WERI-Rb-1 (cell line): ENCODE data around the gene CIITA.
"Not testable (repeated sequence)": the region's sequence is repeated elsewhere in the genome, so short reads cannot be mapped to it uniquely, and the experiment has no call there.

Experiments used
- DNase-seq: peaks from one replicate; pipeline ENCODE4 v3.0.0-alpha.2; 2020
- H3K27ac ChIP-seq: fragments of 250-450 bp; sonication (Bioruptor Pico); 2 replicates; pipeline ENCODE4 v1.5.1; 2020; ENCODE audit warnings: mild to moderate bottlenecking, moderate library complexity
- H3K27me3 ChIP-seq: fragments of 250-450 bp; sonication (Bioruptor Pico); 2 replicates; pipeline ENCODE4 v1.5.1; 2021; ENCODE audit warnings: mild to moderate bottlenecking, low read depth, moderate library complexity; ENCODE audit not compliant: insufficient read depth, severe bottlenecking
- H3K36me3 ChIP-seq: fragments of 250-450 bp; sonication (Bioruptor Pico); 2 replicates; pipeline ENCODE4 v1.5.1; 2020; ENCODE audit warnings: mild to moderate bottlenecking, moderate library complexity
- H3K4me3 ChIP-seq: 2 replicates; pipeline ENCODE4 v1.5.1; 2011; ENCODE audit warnings: low read depth, mild to moderate bottlenecking, control low read depth, low read length
- H3K9me3 ChIP-seq: fragments of 250-450 bp; sonication (Bioruptor Pico); 2 replicates; pipeline ENCODE4 v1.5.1; 2021; ENCODE audit warnings: mild to moderate bottlenecking, moderate library complexity; ENCODE audit not compliant: severe bottlenecking
- TF ChIP-seq, protein P1 (sequence below): IDR thresholded peaks from 2 replicates; pipeline ENCODE4 v1.5.1; 2011; ENCODE audit warnings: low read depth, mild to moderate bottlenecking, control low read depth, inconsistent platforms, low read length

Gene CIITA

DNA sequence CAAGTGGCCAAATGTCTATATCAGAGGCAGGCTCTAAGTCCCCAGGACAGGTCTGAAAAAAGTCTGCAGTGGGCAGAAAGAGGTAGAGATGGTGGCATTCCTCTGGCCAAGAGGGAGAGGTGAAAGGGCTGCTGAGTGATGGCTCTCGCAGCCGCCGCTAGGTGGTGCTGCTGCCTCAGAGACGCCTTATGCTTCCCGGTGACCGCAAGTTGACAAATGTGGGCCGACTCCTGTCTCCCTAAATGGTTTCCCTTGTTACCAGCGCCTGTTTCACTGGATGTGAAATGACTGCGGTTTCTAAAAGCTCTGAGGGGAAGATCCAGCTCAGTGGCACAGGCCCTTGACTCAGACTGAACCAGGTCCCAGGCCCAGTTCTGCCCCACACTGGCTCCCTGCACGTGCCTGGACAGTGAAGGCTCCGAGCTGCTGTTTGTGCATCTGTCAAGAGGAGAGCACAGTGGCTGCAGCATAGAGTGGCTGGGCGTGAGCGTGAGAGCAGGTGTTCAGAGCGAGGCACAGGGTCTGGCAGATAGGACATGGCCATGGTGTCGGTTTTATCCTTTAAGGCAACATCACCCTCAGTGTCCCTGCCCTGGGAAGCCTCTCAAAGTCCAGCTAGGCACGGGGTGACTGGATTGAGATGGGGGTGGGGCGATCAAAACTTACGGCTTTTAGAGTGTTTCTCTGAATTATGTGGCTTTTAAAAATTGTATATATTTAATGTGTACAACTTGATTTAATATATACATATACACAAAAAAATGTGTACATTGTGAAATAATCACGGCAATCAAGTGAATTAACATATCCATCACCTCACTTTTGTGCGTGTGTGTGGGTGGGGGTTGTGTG lies 87.3 kb downstream of the CIITA start:
- no peak overlapping the region for H3K4me3 ChIP-seq
- no peaks in the 10 kb centered on the region for H3K9me3 ChIP-seq
- TF ChIP-seq, protein P1, sequence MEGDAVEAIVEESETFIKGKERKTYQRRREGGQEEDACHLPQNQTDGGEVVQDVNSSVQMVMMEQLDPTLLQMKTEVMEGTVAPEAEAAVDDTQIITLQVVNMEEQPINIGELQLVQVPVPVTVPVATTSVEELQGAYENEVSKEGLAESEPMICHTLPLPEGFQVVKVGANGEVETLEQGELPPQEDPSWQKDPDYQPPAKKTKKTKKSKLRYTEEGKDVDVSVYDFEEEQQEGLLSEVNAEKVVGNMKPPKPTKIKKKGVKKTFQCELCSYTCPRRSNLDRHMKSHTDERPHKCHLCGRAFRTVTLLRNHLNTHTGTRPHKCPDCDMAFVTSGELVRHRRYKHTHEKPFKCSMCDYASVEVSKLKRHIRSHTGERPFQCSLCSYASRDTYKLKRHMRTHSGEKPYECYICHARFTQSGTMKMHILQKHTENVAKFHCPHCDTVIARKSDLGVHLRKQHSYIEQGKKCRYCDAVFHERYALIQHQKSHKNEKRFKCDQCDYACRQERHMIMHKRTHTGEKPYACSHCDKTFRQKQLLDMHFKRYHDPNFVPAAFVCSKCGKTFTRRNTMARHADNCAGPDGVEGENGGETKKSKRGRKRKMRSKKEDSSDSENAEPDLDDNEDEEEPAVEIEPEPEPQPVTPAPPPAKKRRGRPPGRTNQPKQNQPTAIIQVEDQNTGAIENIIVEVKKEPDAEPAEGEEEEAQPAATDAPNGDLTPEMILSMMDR = peak; percentile 98
- DNase-seq = peak; percentile 73
- H3K27ac ChIP-seq = no peak overlapping the region
- no peaks in the 10 kb centered on the region for H3K27me3 ChIP-seq
- peaks cover 19% of the 10 kb centered on the region for H3K36me3 ChIP-seq

DNA sequence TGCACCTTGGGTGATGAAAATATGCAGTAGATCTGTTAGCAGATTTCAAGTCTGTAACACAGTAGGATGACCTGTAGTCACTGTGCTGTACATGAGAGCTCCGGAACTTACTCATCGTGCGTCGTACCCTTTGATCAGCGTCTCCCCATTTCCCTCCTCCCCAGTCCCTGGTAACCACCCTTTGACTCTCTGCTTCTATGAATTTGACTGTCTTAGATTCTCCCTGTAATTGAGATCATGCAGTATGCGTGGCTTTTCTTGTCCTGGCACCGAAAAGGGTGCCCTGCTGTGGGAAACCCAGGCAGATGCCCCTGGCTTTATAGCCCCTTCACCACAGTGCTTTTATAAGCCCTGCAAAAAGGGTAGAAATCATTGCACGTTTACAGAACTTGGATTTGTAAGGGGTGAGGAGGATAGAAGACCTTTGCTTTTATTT lies 87.9 kb downstream of the CIITA start:
- no peak for DNase-seq
- H3K9me3 ChIP-seq = no peaks in the 10 kb centered on the region
- H3K27me3 ChIP-seq = no peaks in the 10 kb centered on the region
- H3K27ac ChIP-seq = no peak overlapping the region
- H3K36me3 ChIP-seq = peaks cover 25% of the 10 kb centered on the region
- TF ChIP-seq, protein P1 = no peak
- no peak overlapping the region for H3K4me3 ChIP-seq

DNA sequence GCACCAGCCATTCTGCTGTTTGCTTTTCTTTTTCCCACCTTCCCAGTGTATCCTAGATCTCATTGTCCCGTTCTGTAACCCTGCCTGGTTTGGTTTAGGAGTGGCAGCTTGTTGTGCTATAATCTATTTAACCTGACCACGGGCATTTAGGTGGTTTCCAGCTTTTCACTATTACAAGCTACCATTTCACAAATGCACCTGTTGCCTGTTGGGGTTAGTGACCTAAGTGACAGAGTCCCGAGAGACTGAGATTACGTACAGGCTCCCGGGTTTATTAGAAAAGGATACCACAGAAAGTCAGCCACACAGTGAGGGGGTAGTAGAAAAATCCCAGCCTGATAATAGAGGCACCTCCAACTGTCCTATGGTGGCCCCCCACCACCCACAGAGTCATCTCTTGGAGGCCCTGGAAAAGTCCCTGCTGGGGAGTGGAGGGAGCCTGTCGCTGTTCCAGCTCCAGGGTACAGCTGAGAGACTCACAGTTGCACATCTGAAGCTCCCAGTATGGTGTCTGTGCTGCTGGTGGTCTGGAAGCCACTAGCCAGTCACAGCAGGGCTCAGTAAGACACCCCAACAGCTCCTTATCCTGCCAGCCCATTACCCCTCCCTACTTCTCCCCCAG lies 88.5 kb downstream of the CIITA start:
- H3K4me3 ChIP-seq = no peak overlapping the region
- peaks cover 27% of the 10 kb centered on the region for H3K36me3 ChIP-seq
- H3K27me3 ChIP-seq = no peaks in the 10 kb centered on the region
- TF ChIP-seq, protein P1 = no peak
- no peaks in the 10 kb centered on the region for H3K9me3 ChIP-seq
- no peak overlapping the region for H3K27ac ChIP-seq
- DNase-seq = no peak

DNA sequence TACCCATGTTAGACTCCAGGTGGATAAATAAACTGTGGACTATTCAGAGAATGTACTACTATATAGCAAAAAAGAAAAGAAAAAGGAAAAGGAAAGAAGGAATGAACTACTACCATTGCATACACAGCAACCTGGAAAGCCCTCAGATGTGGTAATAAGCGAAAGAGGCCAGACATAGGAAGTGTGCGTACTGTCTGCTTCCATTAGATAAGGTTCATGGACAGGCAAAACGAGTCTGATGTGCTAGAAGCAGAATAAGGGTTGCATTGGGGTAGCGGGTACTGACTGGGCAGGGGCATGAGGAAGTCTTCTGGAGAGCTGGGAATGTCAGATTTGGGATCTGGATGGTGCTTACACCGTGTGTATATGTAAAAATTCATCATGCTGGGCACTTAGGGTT lies 89.1 kb downstream of the CIITA start:
- TF ChIP-seq, protein P1 = no peak
- Histone ChIP-seq H3K36me3 (peaks cover 33% of the 10 kb centered on the region), H3K27ac (no peak overlapping the region), H3K27me3 (no peaks in the 10 kb centered on the region), H3K4me3 (no peak overlapping the region), H3K9me3 (no peaks in the 10 kb centered on the region)
- no peak for DNase-seq

DNA sequence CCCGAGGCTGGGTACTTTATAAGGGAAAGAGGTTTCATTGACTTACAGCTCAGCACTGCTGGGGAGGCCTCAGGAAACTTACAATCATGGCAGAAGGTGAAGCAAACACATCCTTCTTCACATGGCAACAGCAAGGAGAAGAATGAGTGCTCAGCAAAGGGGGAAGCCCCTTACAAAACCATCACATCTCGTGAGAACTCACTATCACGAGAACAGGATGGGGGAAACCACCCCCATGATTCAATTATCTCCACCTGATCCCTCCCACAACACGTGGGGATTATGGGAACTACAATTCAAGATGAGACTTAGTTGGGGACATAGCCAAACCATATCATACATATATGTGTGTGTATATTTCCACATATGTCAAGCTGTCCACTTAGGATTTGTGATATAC lies 89.6 kb downstream of the CIITA start:
- H3K27me3 ChIP-seq, H3K9me3 ChIP-seq, H3K27ac ChIP-seq, H3K4me3 ChIP-seq, DNase-seq: not testable (repeated sequence)
- H3K36me3 ChIP-seq = peaks cover 37% of the 10 kb centered on the region

DNA sequence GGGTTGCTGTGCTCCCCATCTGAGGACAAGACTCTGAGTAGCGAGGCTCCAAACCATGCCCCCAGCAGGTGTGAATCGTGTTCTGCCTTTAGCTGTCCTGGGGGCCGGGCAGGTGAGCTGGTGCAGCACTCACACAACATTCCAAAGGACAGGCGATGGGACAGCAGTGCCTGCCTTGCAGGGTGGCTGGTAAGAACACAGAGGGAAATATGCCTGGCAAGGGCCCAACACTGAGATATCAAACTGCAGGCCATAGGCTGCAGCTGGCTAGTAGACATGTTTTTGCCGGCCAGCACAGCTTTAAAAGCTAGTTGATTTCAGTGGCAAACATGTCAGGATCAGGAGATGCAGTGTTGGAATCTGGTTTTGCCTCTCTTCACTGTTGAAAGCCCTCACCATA lies 91.0 kb downstream of the CIITA start:
- Histone ChIP-seq H3K27me3 (no peaks in the 10 kb centered on the region), H3K4me3 (no peak overlapping the region), H3K27ac (no peak overlapping the region), H3K9me3 (no peaks in the 10 kb centered on the region), H3K36me3 (peaks cover 44% of the 10 kb centered on the region)
- TF ChIP-seq, protein P1 = no peak
- DNase-seq = no peak
